IMR-90 (cell line): ENCODE results near the gene PIM3. TPM values are rescaled to one million over a fixed set of nuclear protein-coding genes. Genes with fewer than 3 reads are reported as not detected.
A peak's percentile ranks its signal among the peaks of the same experiment; 100 is the strongest.

Experiments
- ATAC-seq: fragments of 200-7000 bp; cut with Tn5 transposase; 2 replicates; pipeline ENCODE4 v1.9.1; 2020; ENCODE audit warnings: low read depth, mild to moderate bottlenecking, moderate library complexity
- BruUV-seq: library from RNA; stranded (reverse); fragments of 400-500 nt; replicated peaks from 2 replicates; lab custom pipeline; 2021; lab: Mats Ljungman, UMichigan
- CTCF ChIA-PET: fragments of 300-600 bp; formaldehyde crosslinking; extraction: SDS; loops from one replicate; lab custom pipeline; 2021; ENCODE audit warnings: antibody characterized with exemption; lab: Yijun Ruan, JAX
- POLR2A ChIA-PET: fragments of 300-600 bp; sonication (Branson Sonifier 250); formaldehyde crosslinking; loops from one replicate; lab custom pipeline; 2022; ENCODE audit warnings: antibody characterized with exemption; ENCODE audit not compliant: unreplicated experiment; lab: Charles Lee
- DNase-seq: peaks from one replicate; pipeline ENCODE4 v3.0.0; 2013
- H2AFZ ChIP-seq: replicated peaks from 2 replicates; pipeline ENCODE3; 2013; ENCODE audit warnings: low read length, mild to moderate bottlenecking; ENCODE audit not compliant: poor library complexity
- H2AK5ac ChIP-seq: 2 replicates; pipeline ENCODE4 v1.6.1; 2013; ENCODE audit warnings: low read depth, low read length, inconsistent platforms
- H2AK9ac ChIP-seq: replicated peaks from 2 replicates; pipeline ENCODE3; 2013; ENCODE audit warnings: mild to moderate bottlenecking, low read depth, low read length, moderate library complexity; ENCODE audit not compliant: poor library complexity
- H2BK120ac ChIP-seq: 2 replicates; pipeline ENCODE4 v1.6.1; 2013; ENCODE audit warnings: low read depth, low read length, inconsistent platforms
- H2BK15ac ChIP-seq: 3 replicates; pipeline ENCODE4 v1.6.1; 2013; ENCODE audit warnings: low read depth, low read length, inconsistent platforms
- H2BK20ac ChIP-seq: 2 replicates; pipeline ENCODE4 v1.6.1; 2013; ENCODE audit warnings: low read depth, mild to moderate bottlenecking, inconsistent platforms, low read length, moderate library complexity
- H2BK5ac ChIP-seq: 2 replicates; pipeline ENCODE4 v1.6.1; 2013; ENCODE audit warnings: mild to moderate bottlenecking, low read depth, low read length, inconsistent platforms; ENCODE audit not compliant: poor library complexity, severe bottlenecking
- H3K14ac ChIP-seq: replicated peaks from 2 replicates; pipeline ENCODE4 v1.6.1; 2013; ENCODE audit warnings: low read depth, low read length, inconsistent platforms
- H3K18ac ChIP-seq: 2 replicates; pipeline ENCODE4 v1.6.1; 2013; ENCODE audit warnings: low read depth, low read length, control low read depth
- H3K23ac ChIP-seq: 2 replicates; pipeline ENCODE4 v1.6.1; 2013; ENCODE audit warnings: low read depth, low read length, inconsistent platforms
- H3K27ac ChIP-seq: 2 replicates; pipeline ENCODE4 v1.5.1; 2013; ENCODE audit warnings: mild to moderate bottlenecking, control low read depth, low read length; ENCODE audit not compliant: insufficient read depth
- H3K27me3 ChIP-seq: 2 replicates; pipeline ENCODE4 v1.6.1; 2013; ENCODE audit warnings: low read length; ENCODE audit not compliant: control insufficient read depth, insufficient read depth
- H3K36me3 ChIP-seq: 2 replicates; pipeline ENCODE4 v1.6.1; 2013; ENCODE audit warnings: low read length, mixed read lengths; ENCODE audit not compliant: control insufficient read depth, insufficient read depth
- H3K4ac ChIP-seq: 2 replicates; pipeline ENCODE4 v1.6.1; 2013; ENCODE audit warnings: low read depth, low read length, inconsistent platforms
- H3K4me1 ChIP-seq: 2 replicates; pipeline ENCODE4 v1.6.1; 2013; ENCODE audit warnings: low read length, mixed read lengths; ENCODE audit not compliant: control insufficient read depth, insufficient read depth
- H3K4me2 ChIP-seq: 2 replicates; pipeline ENCODE4 v1.6.1; 2013; ENCODE audit warnings: low read depth, mild to moderate bottlenecking, control low read depth, low read length, moderate library complexity
- H3K4me3 ChIP-seq: 2 replicates; pipeline ENCODE4 v1.5.1; 2013; ENCODE audit warnings: low read depth, mild to moderate bottlenecking, control low read depth, low read length, moderate library complexity; ENCODE audit not compliant: insufficient read depth
- H3K56ac ChIP-seq: 2 replicates; pipeline ENCODE4 v1.6.1; 2013; ENCODE audit warnings: low read length, inconsistent platforms; ENCODE audit not compliant: insufficient read depth; ENCODE audit errors: extremely low read depth
- H3K79me1 ChIP-seq, 2 experiments: 2 replicates each; pipeline ENCODE4 v1.6.1; 2013; ENCODE audit warnings: low read length in 2 of 2, inconsistent platforms in 1 of 2, low read depth in 1 of 2
- H3K9ac ChIP-seq: 2 replicates; pipeline ENCODE4 v1.6.1; 2013; ENCODE audit warnings: low read depth, low read length, control low read depth
- H3K9me1 ChIP-seq: 2 replicates; pipeline ENCODE4 v1.6.1; 2013; ENCODE audit warnings: low read length, inconsistent platforms; ENCODE audit not compliant: insufficient read depth
- H3K9me3 ChIP-seq: 2 replicates; pipeline ENCODE4 v1.6.1; 2013; ENCODE audit warnings: low read length; ENCODE audit not compliant: control insufficient read depth, insufficient read depth
- H4K20me1 ChIP-seq: 2 replicates; pipeline ENCODE4 v1.6.1; 2013; ENCODE audit warnings: low read length, inconsistent platforms; ENCODE audit not compliant: insufficient read depth
- H4K5ac ChIP-seq: 2 replicates; pipeline ENCODE4 v1.6.1; 2013; ENCODE audit warnings: mild to moderate bottlenecking, low read depth, low read length, control low read depth
- H4K8ac ChIP-seq, 2 experiments: 2 replicates each; pipeline ENCODE4 v1.6.1; 2013; ENCODE audit warnings: low read depth in 2 of 2, low read length in 2 of 2, control low read depth in 1 of 2, inconsistent platforms in 1 of 2
- H4K91ac ChIP-seq: 2 replicates; pipeline ENCODE4 v1.6.1; 2013; ENCODE audit warnings: low read depth, low read length, inconsistent platforms; ENCODE audit not compliant: insufficient read depth
- BHLHE40 ChIP-seq: fragments of 150-350 bp; IDR thresholded peaks from 2 replicates; pipeline ENCODE4 v1.6.1; 2016; ENCODE audit warnings: mild to moderate bottlenecking, low read depth, low read length
- CEBPB ChIP-seq: IDR thresholded peaks from 2 replicates; pipeline ENCODE4 v1.6.1; 2012; ENCODE audit warnings: low read depth, low read length, improper control_type of control experiment
- FOS ChIP-seq: fragments of 150-350 bp; IDR thresholded peaks from 2 replicates; pipeline ENCODE4 v1.6.1; 2016; ENCODE audit warnings: low read depth, low read length
- MAFK ChIP-seq: IDR thresholded peaks from 2 replicates; pipeline ENCODE4 v1.6.1; 2012; ENCODE audit warnings: low read depth, low read length, improper control_type of control experiment
- POLR2A ChIP-seq: IDR thresholded peaks from 2 replicates; pipeline ENCODE4 v1.6.1; 2012; ENCODE audit warnings: mild to moderate bottlenecking, low read depth, low read length
- RCOR1 ChIP-seq: IDR thresholded peaks from 2 replicates; pipeline ENCODE4 v1.6.1; 2012; ENCODE audit warnings: mild to moderate bottlenecking, low read length, improper control_type of control experiment; ENCODE audit not compliant: insufficient replicate concordance
- RFX5 ChIP-seq: IDR thresholded peaks from 2 replicates; pipeline ENCODE4 v1.8.0; 2012; ENCODE audit warnings: low read depth, mild to moderate bottlenecking, low read length, moderate library complexity
- SMC3 ChIP-seq: fragments of 150-350 bp; IDR thresholded peaks from 2 replicates; pipeline ENCODE4 v1.6.1; 2016; ENCODE audit warnings: low read depth, mild to moderate bottlenecking, antibody characterized with exemption, low read length, moderate library complexity
- WGBS, 2 experiments: methylation state at CpG; one replicate each; pipeline versions ENCODE4 v1.1.5 to v1.1.7; 2013; ENCODE audit warnings: missing lambda C conversion rate in 2 of 2; ENCODE audit not compliant: insufficient read length in 1 of 2; ENCODE audit errors: extremely low coverage in 2 of 2; 5-methylcytosine and 5-hydroxymethylcytosine counted together
- dilution Hi-C: fragments of 300-500 bp; cut with HindIII; formaldehyde crosslinking; loops from one replicate; pipeline ENCODE4 v1.14.3; 2018; ENCODE audit warnings: low sequenced_read_pairs; ENCODE audit not compliant: unreplicated experiment
- in situ Hi-C: fragments of 300-500 bp; cut with MboI; formaldehyde crosslinking; loops from 3 replicates; pipeline ENCODE4 v1.14.3; 2019; ENCODE audit warnings: low sequenced_read_pairs, inconsistent platforms, mixed read lengths
- intact Hi-C: fragments of 100-400 bp; cut with micrococcal nuclease; formaldehyde crosslinking; loops from 2 replicates; pipeline ENCODE4 v1.10.0; 2022
- polyA plus RNA-seq, 3 experiments: library from polyadenylated mRNA; depleted of rRNA; stranded (reverse); fragments of >200 nt; gene quantifications; 2 replicates each; pipeline ENCODE4 v1.2.3, GENCODE V29; 2012; ENCODE audit warnings: low replicate concordance in 1 of 3
- total RNA-seq: library from RNA; depleted of rRNA; stranded (reverse); fragments of >200 nt; gene quantifications from 2 replicates; pipeline ENCODE4 v1.2.3, GENCODE V29; 2012
- TF ChIP-seq, protein P1 (sequence below): conservative IDR thresholded peaks from 2 replicates; pipeline ENCODE4 v1.5.1; 2012; ENCODE audit warnings: mild to moderate bottlenecking, low read depth, low read length, improper control_type of control experiment
- TF ChIP-seq, protein P2 (sequence below): fragments of 150-350 bp; IDR thresholded peaks from 2 replicates; pipeline ENCODE4 v1.6.1; 2016; ENCODE audit warnings: low read depth, mild to moderate bottlenecking, low read length, moderate library complexity, borderline replicate concordance

The PIM3 gene
- total and polyA plus RNA-seq, 2 of the 4 experiments (the other 2 are of a cell fraction): 8.6 to 24.7 TPM

DNA sequence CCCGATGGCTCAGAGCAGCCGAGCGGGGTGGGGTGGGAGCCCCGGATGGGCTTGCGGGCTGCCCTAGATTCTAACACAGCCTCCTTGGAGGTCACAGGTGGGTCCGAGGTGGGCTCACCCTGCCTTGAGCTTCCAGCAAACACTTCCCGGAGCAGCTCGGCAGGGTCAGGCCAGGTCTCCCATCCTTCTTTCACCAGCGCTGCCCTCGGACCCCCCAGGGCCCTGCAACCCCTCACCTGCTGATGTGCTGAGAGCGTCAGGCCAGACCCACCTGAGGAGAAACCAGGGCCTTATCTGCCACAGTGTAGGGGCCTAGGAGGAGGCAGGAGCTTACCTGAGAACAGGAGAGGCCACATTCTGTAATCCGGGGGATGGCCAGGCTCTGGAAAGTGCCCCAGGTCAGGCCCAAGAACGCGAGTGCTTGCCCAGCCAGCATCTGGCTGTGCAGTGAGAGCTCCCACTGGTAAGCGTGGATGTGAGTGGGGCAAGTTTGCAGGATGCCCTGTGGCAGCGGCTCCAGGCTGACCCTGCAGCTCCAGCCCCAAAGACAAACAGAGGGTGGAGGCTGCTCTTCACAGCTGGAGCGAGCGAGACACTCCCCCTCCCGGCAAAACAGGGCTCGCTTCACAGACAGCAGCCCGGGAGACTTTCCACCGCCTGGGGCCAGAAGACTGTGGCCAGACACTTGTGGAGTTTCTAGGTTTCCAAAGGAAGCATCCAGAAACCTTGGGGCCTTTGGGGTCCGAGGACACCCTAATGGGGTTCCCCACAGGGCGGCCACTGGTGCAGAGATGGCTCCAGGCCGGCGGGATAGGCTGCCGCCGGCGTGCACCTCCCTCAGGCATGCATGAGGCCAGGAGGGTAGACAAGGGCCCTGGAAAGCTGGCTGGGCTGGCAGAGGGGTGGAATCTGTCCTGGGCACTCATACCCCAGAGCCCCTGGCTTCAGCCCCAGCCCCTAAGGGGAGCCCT is 51.9 kb downstream of the PIM3 start, which contains the start of gene IL17REL:
TSS of gene IL17REL (minus strand) at position 555 of the 971 bp plus-strand sequence. CDS start at position 436, 119 bp downstream.
- dilution Hi-C loops (no loop called here), intact Hi-C loops (no loop called here), in situ Hi-C loops (no loop called here)
- no peak within 1 kb of the TSS for H3K14ac ChIP-seq
- H2AFZ ChIP-seq: peak within 1 kb of the TSS; percentile 26
- no peak within 1 kb of the TSS for H3K27ac ChIP-seq
- no peak within 1 kb of the TSS for H3K4me3 ChIP-seq
- no peak within 1 kb of the TSS for H2AK5ac ChIP-seq
- no peak within 1 kb of the TSS for H3K9ac ChIP-seq
- H3K27me3 ChIP-seq: peaks cover 69% of the 10 kb centered on the region
- no peak within 1 kb of the TSS for H3K23ac ChIP-seq
- H4K5ac ChIP-seq: no peak within 1 kb of the TSS
- H2BK20ac ChIP-seq: no peak within 1 kb of the TSS
- ATAC-seq (peak; percentile 85), DNase-seq (peak; percentile 10)
- no peaks in the 10 kb centered on the region for H4K20me1 ChIP-seq
- H3K4me1 ChIP-seq: peaks cover 6% of the 10 kb centered on the region; the same call in 1 of the 2 replicates
- no peak within 1 kb of the TSS for H2BK15ac ChIP-seq
- no peaks in the 10 kb centered on the region for H3K79me1 ChIP-seq
- H3K9me1 ChIP-seq: no peaks in the 10 kb centered on the region
- no peak within 1 kb of the TSS for H4K8ac ChIP-seq
- no peak within 1 kb of the TSS for H2AK9ac ChIP-seq
- TF ChIP-seq, protein P1, sequence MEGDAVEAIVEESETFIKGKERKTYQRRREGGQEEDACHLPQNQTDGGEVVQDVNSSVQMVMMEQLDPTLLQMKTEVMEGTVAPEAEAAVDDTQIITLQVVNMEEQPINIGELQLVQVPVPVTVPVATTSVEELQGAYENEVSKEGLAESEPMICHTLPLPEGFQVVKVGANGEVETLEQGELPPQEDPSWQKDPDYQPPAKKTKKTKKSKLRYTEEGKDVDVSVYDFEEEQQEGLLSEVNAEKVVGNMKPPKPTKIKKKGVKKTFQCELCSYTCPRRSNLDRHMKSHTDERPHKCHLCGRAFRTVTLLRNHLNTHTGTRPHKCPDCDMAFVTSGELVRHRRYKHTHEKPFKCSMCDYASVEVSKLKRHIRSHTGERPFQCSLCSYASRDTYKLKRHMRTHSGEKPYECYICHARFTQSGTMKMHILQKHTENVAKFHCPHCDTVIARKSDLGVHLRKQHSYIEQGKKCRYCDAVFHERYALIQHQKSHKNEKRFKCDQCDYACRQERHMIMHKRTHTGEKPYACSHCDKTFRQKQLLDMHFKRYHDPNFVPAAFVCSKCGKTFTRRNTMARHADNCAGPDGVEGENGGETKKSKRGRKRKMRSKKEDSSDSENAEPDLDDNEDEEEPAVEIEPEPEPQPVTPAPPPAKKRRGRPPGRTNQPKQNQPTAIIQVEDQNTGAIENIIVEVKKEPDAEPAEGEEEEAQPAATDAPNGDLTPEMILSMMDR: no peak
- TF ChIP-seq, protein P2, sequence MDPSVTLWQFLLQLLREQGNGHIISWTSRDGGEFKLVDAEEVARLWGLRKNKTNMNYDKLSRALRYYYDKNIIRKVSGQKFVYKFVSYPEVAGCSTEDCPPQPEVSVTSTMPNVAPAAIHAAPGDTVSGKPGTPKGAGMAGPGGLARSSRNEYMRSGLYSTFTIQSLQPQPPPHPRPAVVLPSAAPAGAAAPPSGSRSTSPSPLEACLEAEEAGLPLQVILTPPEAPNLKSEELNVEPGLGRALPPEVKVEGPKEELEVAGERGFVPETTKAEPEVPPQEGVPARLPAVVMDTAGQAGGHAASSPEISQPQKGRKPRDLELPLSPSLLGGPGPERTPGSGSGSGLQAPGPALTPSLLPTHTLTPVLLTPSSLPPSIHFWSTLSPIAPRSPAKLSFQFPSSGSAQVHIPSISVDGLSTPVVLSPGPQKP: no peak
- TF ChIP-seq RCOR1 (no peak), BHLHE40 (no peak), RFX5 (no peak), FOS (no peak), POLR2A (no peak), SMC3 (no peak), CEBPB (no peak), MAFK (no peak)
- no peaks in the 10 kb centered on the region for H3K36me3 ChIP-seq
- ChIA-PET POLR2A (no interaction called here), CTCF (no interaction called here)
- no peak within 1 kb of the TSS for H2BK120ac ChIP-seq
- no peak within 1 kb of the TSS for H3K4ac ChIP-seq
- H3K18ac ChIP-seq: no peak within 1 kb of the TSS
- H2BK5ac ChIP-seq: no peak within 1 kb of the TSS
- H4K91ac ChIP-seq: no peak within 1 kb of the TSS
- H3K9me3 ChIP-seq: no peaks in the 10 kb centered on the region; the same call in 1 of the 2 replicates
- no peak within 1 kb of the TSS for H3K56ac ChIP-seq
- no peak within 1 kb of the TSS for H3K4me2 ChIP-seq
- WGBS, 2 experiments: 40% methylated on average over 12 of the region's 29 CpGs; no CpG with 5 or more reads in 1 of the 2 experiments
- BruUV-seq: no TSS peak
